ENCODE data around the gene HRG.

Gene HRG

DNA sequence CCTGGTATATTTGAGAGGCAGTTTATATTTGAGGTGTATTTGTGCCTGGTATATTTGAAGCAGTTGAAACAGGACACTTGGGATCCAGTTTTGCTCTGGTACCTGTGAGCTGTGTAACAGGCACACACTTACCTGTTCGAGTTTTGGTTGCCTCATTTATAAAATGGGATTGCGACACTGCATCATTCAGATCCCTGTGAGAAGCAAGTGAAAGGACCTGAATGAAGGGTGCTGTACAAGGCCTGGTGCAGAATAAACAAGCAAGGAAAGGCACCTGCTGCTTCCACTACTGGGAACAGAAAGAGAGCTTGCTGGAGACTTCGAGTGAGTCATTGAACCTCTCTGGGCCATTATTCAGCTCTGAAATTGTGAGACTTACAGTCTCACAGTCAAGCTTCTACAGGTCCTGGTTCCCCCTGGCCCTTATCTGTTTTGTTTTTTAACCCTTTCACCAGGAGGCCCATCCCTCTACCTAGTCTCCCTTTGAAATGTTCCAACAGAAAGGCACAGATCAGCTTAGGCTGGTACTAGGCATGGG, 14.1 kb upstream of the HRG start:
- Histone ChIP-seq H3K4me1 (ENCODE audit: control insufficient read depth in 2 of 2, insufficient read depth in 2 of 2, low read length in 2 of 2) (no peaks in the 10 kb centered on the region), H3K9ac (ENCODE audit: low read depth in 1 of 2, low read length in 2 of 2) (no peak overlapping the region), H3K27ac (ENCODE audit: low read depth in 2 of 2, low read length in 2 of 2) (no peak overlapping the region), H3K9me3 (ENCODE audit: control insufficient read depth in 2 of 2, low read length in 2 of 2) (no peaks in the 10 kb centered on the region), H3K4me3 (ENCODE audit: low read length in 2 of 2) (no peak overlapping the region), H3K27me3 (ENCODE audit: control insufficient read depth in 2 of 2, insufficient read depth in 2 of 2, low read length in 2 of 2) (peaks cover 0 to 2% of the 10 kb centered on the region in 2 donors), H3K36me3 (ENCODE audit: control insufficient read depth in 2 of 2, insufficient read depth in 2 of 2, low read length in 2 of 2) (no peaks in the 10 kb centered on the region)

DNA sequence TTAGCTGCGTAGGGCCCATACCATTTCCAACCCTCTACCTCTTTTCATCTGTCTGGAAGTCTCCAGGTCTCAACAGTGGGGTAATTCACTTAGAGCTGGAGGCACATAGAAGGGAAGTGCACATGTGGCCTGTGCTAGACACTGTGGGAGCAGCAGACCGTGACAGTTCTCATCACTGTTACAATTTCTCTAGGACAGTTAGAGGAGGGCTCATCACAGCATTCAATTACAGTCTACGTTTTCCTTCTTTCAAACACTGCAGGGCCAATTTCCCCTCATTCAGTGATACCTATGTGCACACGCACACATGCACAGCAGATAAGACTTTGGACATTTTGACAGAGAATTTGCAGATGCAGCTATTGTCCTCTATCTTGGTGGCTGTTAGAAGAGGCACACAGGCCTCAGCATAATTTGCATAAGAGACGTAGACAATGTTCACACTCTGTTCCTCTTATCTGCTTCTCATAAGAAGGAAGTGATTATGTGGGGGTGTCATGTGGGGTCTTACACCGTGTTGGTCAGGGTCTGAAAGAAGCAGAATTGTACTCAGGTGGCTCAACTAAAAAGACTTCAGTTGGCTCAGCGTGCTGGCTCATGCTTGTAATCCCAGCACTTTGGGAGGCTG, 12.6 kb upstream of the HRG start:
- H3K4me3 ChIP-seq (ENCODE audit: low read length in 2 of 2), result no peak overlapping the region
- no peaks in the 10 kb centered on the region for H3K36me3 ChIP-seq (ENCODE audit: control insufficient read depth in 2 of 2, insufficient read depth in 2 of 2, low read length in 2 of 2)
- no peak overlapping the region for H3K9ac ChIP-seq (ENCODE audit: low read depth in 1 of 2, low read length in 2 of 2)
- peaks cover 0 to 2% of the 10 kb centered on the region in 2 donors for H3K27me3 ChIP-seq (ENCODE audit: control insufficient read depth in 2 of 2, insufficient read depth in 2 of 2, low read length in 2 of 2)
- no peaks in the 10 kb centered on the region for H3K4me1 ChIP-seq (ENCODE audit: control insufficient read depth in 2 of 2, insufficient read depth in 2 of 2, low read length in 2 of 2)
- H3K27ac ChIP-seq (ENCODE audit: low read depth in 2 of 2, low read length in 2 of 2), result no peak overlapping the region
- no peaks in the 10 kb centered on the region for H3K9me3 ChIP-seq (ENCODE audit: control insufficient read depth in 2 of 2, low read length in 2 of 2)

DNA sequence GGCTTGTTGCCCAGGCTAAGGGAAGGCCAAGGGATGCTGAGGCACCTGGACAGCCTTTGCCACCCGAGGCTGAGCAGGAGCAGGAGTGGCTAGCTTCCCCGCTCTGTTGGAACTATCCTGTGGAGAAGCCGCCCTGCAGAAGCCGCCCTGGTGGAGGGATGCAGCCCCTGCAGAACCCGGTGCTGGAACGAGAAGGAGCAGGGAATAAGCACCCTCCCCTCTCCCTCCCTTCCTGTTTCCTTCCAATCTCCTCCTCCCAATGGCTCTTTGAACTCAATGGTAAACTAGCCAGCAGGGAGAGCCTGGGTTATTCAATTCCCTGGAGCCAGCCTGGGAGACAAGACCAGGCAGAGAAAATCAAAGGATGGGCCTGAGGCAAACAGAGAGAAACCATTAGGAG, 11.8 kb upstream of the HRG start:
- Histone ChIP-seq H3K9me3 (ENCODE audit: control insufficient read depth in 2 of 2, low read length in 2 of 2) (no peaks in the 10 kb centered on the region), H3K27me3 (ENCODE audit: control insufficient read depth in 2 of 2, insufficient read depth in 2 of 2, low read length in 2 of 2) (peaks cover 0 to 2% of the 10 kb centered on the region in 2 donors), H3K36me3 (ENCODE audit: control insufficient read depth in 2 of 2, insufficient read depth in 2 of 2, low read length in 2 of 2) (no peaks in the 10 kb centered on the region), H3K9ac (ENCODE audit: low read depth in 1 of 2, low read length in 2 of 2) (no peak overlapping the region), H3K4me3 (ENCODE audit: low read length in 2 of 2) (no peak overlapping the region), H3K27ac (ENCODE audit: low read depth in 2 of 2, low read length in 2 of 2) (no peak overlapping the region), H3K4me1 (ENCODE audit: control insufficient read depth in 2 of 2, insufficient read depth in 2 of 2, low read length in 2 of 2) (no peaks in the 10 kb centered on the region)

DNA sequence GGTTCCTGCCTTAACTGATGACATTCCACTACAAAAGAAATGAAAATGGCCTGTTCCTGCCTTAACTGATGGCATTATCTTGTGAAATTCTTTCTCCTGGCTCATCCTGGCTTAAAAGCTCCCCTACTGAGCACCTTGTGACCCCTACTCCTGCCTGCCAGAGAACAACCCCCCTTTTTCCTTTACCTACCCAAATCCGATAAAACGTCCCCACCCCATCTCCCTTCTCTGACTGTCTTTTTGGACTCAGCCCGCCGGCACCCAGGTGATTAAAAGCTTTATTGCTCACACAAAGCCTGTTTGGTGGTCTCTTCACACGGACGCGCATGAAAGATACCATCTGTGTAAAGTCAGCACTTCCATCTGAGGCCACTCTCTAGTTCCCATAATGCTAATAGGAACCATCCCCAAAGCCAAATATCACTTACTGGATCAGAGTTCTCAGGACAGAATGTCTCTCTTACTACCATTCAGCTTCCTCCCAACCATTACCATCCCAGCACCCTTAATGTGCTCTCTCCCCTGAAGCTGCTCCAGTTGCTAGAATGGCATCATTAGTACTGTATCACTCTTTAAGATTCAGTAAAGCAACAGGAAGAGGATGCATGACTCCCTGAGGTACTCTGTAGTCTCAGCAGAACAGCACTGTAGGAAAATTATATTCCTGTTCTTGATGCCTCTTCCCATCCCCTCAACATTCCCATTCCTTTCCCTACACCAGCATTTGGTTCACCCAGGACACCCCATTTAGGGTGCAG, 2.3 kb upstream of the HRG start:
- Histone ChIP-seq H3K36me3 (ENCODE audit: control insufficient read depth in 2 of 2, insufficient read depth in 2 of 2, low read length in 2 of 2) (no peaks in the 10 kb centered on the region), H3K27ac (ENCODE audit: low read depth in 2 of 2, low read length in 2 of 2) (no peak overlapping the region), H3K27me3 (ENCODE audit: control insufficient read depth in 2 of 2, insufficient read depth in 2 of 2, low read length in 2 of 2) (peaks cover 0 to 3% of the 10 kb centered on the region in 2 donors), H3K9me3 (ENCODE audit: control insufficient read depth in 2 of 2, low read length in 2 of 2) (no peaks in the 10 kb centered on the region), H3K4me3 (ENCODE audit: low read length in 2 of 2) (no peak overlapping the region), H3K9ac (ENCODE audit: low read depth in 1 of 2, low read length in 2 of 2) (no peak overlapping the region), H3K4me1 (ENCODE audit: control insufficient read depth in 2 of 2, insufficient read depth in 2 of 2, low read length in 2 of 2) (no peaks in the 10 kb centered on the region)

DNA sequence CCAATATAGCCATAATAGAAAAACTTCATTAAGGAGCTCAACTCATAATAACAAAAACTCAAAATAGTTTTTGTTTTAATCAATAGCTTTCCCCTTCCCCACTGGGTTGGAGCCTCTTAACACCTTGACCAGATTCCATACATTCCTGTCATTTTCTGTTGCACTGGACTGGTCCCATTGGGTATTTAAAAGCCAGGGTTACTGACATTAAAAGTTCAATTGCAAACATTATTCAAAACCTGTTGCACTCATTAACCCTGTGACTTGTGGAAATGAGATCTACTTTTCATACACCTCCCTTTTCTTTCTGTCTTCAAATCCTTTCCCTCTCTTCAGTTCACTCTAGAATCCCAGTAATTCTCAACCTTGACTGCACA, 1.7 kb upstream of the HRG start:
- Histone ChIP-seq H3K27me3 (ENCODE audit: control insufficient read depth in 2 of 2, insufficient read depth in 2 of 2, low read length in 2 of 2) (peaks cover 0 to 3% of the 10 kb centered on the region in 2 donors), H3K36me3 (ENCODE audit: control insufficient read depth in 2 of 2, insufficient read depth in 2 of 2, low read length in 2 of 2) (no peaks in the 10 kb centered on the region), H3K4me1 (ENCODE audit: control insufficient read depth in 2 of 2, insufficient read depth in 2 of 2, low read length in 2 of 2) (no peaks in the 10 kb centered on the region), H3K9me3 (ENCODE audit: control insufficient read depth in 2 of 2, low read length in 2 of 2) (no peaks in the 10 kb centered on the region), H3K4me3 (ENCODE audit: low read length in 2 of 2) (no peak overlapping the region), H3K9ac (ENCODE audit: low read depth in 1 of 2, low read length in 2 of 2) (no peak overlapping the region), H3K27ac (ENCODE audit: low read depth in 2 of 2, low read length in 2 of 2) (no peak overlapping the region)

DNA sequence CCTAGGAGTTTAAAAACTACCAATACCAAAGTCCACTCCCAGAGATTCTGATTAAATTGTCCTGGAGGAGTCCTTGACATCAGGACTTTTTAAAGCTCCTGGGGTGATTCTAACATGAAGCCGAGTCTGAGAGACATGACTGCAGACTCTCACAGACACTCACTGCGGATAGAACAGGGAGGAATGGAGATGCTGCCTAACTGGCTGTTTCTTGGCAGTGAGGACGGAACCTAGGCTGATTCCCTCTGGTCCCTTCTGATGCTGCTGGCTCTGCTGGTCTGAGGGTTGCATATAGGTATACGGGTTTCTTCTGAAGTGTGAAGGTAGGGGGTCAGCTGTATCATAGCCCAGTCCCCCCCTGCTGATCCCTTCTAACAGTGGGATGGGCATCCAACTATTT, 1.3 kb upstream of the HRG start:
- no peak overlapping the region for H3K4me3 ChIP-seq (ENCODE audit: low read length in 2 of 2)
- H3K27ac ChIP-seq (ENCODE audit: low read depth in 2 of 2, low read length in 2 of 2), result no peak overlapping the region
- H3K9me3 ChIP-seq (ENCODE audit: control insufficient read depth in 2 of 2, low read length in 2 of 2), result no peaks in the 10 kb centered on the region
- H3K4me1 ChIP-seq (ENCODE audit: control insufficient read depth in 2 of 2, insufficient read depth in 2 of 2, low read length in 2 of 2), result no peaks in the 10 kb centered on the region
- peaks cover 0 to 3% of the 10 kb centered on the region in 2 donors for H3K27me3 ChIP-seq (ENCODE audit: control insufficient read depth in 2 of 2, insufficient read depth in 2 of 2, low read length in 2 of 2)
- no peaks in the 10 kb centered on the region for H3K36me3 ChIP-seq (ENCODE audit: control insufficient read depth in 2 of 2, insufficient read depth in 2 of 2, low read length in 2 of 2)
- no peak overlapping the region for H3K9ac ChIP-seq (ENCODE audit: low read depth in 1 of 2, low read length in 2 of 2)

DNA sequence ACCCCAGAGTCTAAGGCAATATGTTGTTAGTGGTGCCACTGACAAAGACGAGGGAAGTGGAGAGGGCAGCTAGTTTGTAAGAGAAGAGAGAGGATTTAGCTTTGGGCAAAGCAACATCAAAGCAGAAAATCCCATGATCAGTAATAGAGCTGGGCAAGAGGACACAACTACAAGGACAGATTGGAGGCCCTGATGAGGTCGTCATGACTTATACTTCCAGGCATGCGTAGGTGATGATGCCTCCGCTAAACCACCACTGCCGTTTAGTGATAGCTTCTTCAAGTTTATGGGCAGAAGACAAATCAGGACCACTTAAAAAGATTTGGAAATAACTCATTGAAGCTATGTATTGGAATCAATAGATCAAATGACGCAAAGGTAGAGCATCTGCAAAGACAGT, 2.6 kb downstream of the HRG start:
- H3K9ac ChIP-seq (ENCODE audit: low read depth in 1 of 2, low read length in 2 of 2), result no peak overlapping the region
- H3K27ac ChIP-seq (ENCODE audit: low read depth in 2 of 2, low read length in 2 of 2), result no peak overlapping the region
- no peaks in the 10 kb centered on the region for H3K4me1 ChIP-seq (ENCODE audit: control insufficient read depth in 2 of 2, insufficient read depth in 2 of 2, low read length in 2 of 2)
- no peaks in the 10 kb centered on the region for H3K9me3 ChIP-seq (ENCODE audit: control insufficient read depth in 2 of 2, low read length in 2 of 2)
- H3K36me3 ChIP-seq (ENCODE audit: control insufficient read depth in 2 of 2, insufficient read depth in 2 of 2, low read length in 2 of 2), result no peaks in the 10 kb centered on the region
- peaks cover 0 to 3% of the 10 kb centered on the region in 2 donors for H3K27me3 ChIP-seq (ENCODE audit: control insufficient read depth in 2 of 2, insufficient read depth in 2 of 2, low read length in 2 of 2)
- H3K4me3 ChIP-seq (ENCODE audit: low read length in 2 of 2), result no peak overlapping the region

DNA sequence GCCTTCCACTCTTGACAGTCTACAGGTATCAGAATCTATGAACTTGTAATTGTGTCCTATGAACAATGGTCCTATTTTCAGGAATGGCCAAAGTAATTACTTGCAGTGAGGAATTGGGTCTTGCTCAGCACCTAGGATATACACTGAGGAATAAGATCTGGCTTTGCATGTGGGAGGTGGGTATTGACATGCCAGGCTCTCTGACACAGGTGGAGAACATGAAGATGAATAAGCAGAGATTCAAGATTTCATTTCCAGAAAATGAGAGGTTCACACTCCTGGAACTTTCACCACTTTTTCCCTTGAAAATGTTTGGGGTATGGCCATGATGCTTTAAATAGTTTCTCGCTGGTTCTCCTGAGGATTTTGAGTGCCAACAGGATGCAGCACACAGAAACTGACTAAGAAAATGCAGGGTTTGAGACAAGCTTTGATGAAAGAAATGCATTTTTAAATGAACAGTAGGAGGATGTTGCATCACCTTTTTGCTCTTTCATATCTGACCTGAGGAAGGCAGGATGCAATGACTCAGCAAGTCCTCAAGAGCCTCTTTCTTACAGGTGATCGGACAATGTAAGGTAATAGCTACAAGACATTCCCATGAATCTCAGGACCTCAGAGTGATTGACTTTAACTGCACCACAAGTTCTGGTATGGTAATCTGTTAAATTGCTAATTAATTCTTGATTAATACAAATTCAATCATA, 3.7 kb downstream of the HRG start:
- Histone ChIP-seq H3K27ac (ENCODE audit: low read depth in 2 of 2, low read length in 2 of 2) (no peak overlapping the region), H3K4me3 (ENCODE audit: low read length in 2 of 2) (no peak overlapping the region), H3K4me1 (ENCODE audit: control insufficient read depth in 2 of 2, insufficient read depth in 2 of 2, low read length in 2 of 2) (no peaks in the 10 kb centered on the region), H3K27me3 (ENCODE audit: control insufficient read depth in 2 of 2, insufficient read depth in 2 of 2, low read length in 2 of 2) (peaks cover 0 to 2% of the 10 kb centered on the region in 2 donors), H3K36me3 (ENCODE audit: control insufficient read depth in 2 of 2, insufficient read depth in 2 of 2, low read length in 2 of 2) (no peaks in the 10 kb centered on the region), H3K9me3 (ENCODE audit: control insufficient read depth in 2 of 2, low read length in 2 of 2) (no peaks in the 10 kb centered on the region), H3K9ac (ENCODE audit: low read depth in 1 of 2, low read length in 2 of 2) (no peak overlapping the region)

DNA sequence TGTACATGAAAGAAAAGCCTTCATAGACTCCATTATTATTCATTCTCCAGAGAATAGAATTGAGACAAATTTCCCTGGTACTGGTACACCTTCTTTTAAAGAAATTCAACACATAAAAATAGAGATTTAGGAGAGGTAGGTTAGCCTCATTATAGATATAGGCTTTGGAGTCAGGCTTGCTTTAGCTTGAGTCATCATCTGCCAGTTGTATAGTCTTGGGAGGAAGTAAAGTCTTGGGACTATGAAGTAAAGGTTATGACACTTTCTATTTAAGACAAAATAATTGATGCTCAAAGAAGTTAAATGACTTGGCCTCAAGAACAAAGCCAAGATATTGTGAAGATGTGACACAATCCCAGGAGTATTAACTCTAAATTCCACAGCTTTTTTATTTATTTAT, 4.3 kb downstream of the HRG start:
- H3K27me3 ChIP-seq (ENCODE audit: control insufficient read depth in 2 of 2, insufficient read depth in 2 of 2, low read length in 2 of 2), result no peaks in the 10 kb centered on the region
- H3K9ac ChIP-seq (ENCODE audit: low read depth in 1 of 2, low read length in 2 of 2), result no peak overlapping the region
- H3K27ac ChIP-seq (ENCODE audit: low read depth in 2 of 2, low read length in 2 of 2), result no peak overlapping the region
- no peak overlapping the region for H3K4me3 ChIP-seq (ENCODE audit: low read length in 2 of 2)
- no peaks in the 10 kb centered on the region for H3K36me3 ChIP-seq (ENCODE audit: control insufficient read depth in 2 of 2, insufficient read depth in 2 of 2, low read length in 2 of 2)
- no peaks in the 10 kb centered on the region for H3K9me3 ChIP-seq (ENCODE audit: control insufficient read depth in 2 of 2, low read length in 2 of 2)
- no peaks in the 10 kb centered on the region for H3K4me1 ChIP-seq (ENCODE audit: control insufficient read depth in 2 of 2, insufficient read depth in 2 of 2, low read length in 2 of 2)

DNA sequence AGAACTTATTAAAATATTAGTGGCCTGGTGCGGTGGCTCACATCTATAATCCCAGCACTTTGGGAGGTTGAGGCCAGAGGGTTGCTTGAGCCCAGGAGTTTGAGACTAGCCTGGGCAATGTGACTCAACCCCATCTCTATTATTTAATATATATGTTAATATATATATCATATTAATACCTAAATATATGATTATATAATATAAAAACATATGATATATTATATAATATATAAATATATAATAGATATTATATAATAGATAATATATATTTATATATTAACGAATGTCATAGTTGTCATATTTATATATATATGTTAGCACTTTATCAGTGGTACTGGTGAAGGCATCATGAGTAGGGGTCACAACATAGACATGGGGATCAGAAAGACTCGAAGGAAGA, 5.2 kb downstream of the HRG start:
- no peak overlapping the region for H3K9ac ChIP-seq (ENCODE audit: low read depth in 1 of 2, low read length in 2 of 2)
- H3K36me3 ChIP-seq (ENCODE audit: control insufficient read depth in 2 of 2, insufficient read depth in 2 of 2, low read length in 2 of 2), result no peaks in the 10 kb centered on the region
- no peaks in the 10 kb centered on the region for H3K9me3 ChIP-seq (ENCODE audit: control insufficient read depth in 2 of 2, low read length in 2 of 2)
- H3K27ac ChIP-seq (ENCODE audit: low read depth in 2 of 2, low read length in 2 of 2), result no peak overlapping the region
- H3K4me3 ChIP-seq (ENCODE audit: low read length in 2 of 2), result no peak overlapping the region
- no peaks in the 10 kb centered on the region for H3K27me3 ChIP-seq (ENCODE audit: control insufficient read depth in 2 of 2, insufficient read depth in 2 of 2, low read length in 2 of 2)
- H3K4me1 ChIP-seq (ENCODE audit: control insufficient read depth in 2 of 2, insufficient read depth in 2 of 2, low read length in 2 of 2), result no peaks in the 10 kb centered on the region
